DMS79 treated with DMSO at 0.1 percent for 48 hours (cell line): ENCODE results near the gene MAMDC4.
A peak's percentile ranks its signal among the peaks of the same experiment; 100 is the strongest.
"Not testable (repeated sequence)": the region's sequence is repeated elsewhere in the genome, so short reads cannot be mapped to it uniquely, and the experiment has no call there.

Experiments
- DNase-seq: peaks from one replicate; lab custom pipeline; 2025; lab: John Stamatoyannopoulos, UW

The MAMDC4 gene

DNA sequence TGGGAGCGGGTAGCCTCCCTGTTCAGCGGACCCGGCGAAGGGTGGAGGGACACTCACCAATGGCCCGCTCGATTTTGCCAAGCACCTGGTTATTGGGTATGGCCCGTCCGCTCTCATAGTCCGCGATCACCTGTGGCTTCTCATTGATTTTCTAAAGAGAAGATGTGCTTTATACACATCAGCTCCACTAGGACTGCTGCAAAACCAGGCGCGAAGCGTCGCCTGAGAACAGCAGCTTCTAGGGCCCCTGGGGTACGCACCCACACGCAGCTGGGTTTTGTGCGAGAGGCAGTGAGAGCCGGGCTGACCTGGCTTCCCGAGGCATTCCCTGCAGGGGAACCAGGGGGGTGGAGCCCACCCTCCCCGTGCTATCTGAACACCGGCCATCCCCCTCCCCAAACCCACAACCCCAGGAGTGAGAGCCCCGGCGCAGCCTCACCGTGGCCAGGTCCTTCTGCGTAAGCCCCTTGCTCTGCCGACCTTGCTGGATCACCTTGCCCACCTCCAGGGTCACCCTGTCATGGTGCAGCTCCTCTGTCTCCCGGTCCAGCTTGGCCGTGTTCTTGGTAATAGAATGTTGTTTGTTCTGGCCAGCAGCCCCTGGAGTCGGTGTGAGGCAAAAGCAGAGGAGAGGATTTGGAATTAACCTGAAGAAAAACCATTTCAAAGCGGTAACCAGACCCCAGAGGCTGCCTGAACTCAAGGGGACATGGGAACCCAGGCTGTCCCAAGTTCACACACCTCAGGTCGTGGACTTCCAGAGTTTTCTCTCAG is 10.9 kb downstream of the MAMDC4 start:
- no peak for DNase-seq

DNA sequence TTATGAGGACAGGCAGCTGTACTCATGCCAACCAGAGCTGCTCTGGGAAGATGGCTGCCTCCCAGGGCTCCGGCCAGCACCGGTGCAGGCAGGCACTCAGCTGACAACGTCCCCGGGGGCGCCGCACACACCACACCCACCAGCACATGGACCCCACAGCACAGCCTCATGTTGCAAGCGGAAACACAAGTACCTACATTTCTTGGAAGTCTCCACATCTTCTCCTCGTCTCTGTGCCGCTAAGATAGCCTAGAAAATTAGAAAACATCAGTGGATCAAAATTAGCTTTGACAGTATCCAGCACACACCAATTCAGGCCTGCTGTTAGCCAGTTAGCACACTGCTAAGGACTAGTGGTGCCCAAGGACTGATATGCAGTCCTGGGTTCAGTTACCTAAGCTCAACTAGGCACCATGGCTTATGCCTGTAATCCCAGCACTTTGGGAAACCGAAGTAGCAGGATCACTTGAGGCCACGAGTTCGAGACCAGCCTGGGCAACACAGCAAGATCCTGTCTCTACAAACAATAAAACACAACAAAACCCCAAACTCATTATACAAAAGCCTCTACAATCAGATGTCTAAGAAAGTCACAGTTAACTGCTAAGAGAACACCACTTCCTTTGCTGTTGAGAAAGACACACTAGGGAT is 11.6 kb downstream of the MAMDC4 start:
- no peak for DNase-seq

DNA sequence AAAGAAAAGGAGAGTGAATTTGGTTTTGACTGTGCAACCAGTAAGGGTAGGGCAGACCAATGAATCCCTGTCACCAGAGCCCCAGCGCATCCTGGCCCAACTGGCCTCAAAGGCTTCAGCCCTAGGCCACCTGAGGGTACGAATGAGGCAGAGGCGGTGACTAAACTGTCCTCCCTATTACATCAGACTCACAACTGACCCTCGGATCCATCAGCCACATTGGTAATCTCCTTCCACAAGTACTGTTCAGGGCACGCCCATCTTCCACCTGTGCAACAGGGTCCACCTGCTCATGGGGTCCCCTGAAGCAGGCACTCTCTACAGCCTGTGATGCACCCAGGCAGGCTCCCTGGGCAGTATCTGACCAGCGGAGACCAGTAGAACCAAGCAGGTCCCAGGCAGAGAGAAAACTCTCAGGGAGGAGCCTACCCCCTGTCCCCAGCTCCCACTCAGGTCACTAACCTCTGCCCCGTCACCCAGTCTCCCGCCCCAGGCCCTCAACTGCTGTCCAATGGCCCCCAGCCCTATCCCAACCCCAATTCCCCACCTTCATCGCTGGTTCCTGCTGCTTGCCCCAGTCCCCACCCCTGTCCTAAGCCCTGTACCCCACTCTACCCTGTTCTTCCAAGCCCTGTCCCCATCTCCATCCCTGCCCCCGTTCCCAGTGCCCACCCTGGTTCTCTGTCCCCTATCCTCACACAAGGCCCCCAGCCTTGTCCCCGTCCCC is 13.1 kb downstream of the MAMDC4 start:
- no peak for DNase-seq

DNA sequence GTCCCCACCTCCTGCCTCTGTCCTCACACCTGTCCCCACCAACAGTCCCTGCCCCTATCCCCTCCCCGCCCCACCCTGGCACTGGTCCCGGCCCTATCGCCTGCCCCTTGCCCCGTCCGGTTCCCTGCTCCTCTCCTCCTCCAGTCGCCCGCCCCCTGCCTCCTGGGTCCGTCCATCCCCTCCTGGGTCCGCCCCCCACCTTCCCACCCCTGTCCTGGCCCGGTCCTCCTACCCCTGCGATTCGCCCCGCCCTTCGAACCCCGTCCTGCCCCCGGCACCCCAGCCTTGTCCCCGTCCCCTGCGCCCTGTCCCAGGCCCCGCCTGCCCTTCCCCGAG is 13.6 kb downstream of the MAMDC4 start:
- DNase-seq = no peak

DNA sequence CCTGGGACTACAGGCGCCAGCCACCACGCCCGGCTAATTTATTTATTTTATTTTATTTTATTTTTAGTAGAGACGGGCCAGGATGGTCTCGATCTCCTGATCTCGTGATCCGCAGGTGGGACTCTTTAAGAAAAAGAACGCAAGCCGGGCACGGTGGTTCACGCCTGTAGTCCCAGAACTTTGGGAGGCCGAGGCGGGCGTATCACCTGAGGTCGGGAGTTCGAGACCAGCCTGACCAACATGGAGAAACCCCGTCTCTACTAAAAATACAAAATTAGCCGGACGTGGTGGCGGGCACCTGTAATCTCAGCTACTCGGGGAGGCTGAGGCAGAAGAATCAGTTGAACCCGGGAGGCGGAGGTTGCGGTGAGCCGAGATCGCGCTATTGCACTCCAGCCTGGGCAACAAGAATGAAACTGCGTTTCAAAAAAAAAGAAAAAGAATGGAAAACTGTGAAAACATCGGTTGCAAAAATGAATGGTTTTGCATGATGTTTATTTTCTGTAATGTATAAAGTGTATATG is 14.8 kb downstream of the MAMDC4 start:
- DNase-seq = not testable (repeated sequence)

DNA sequence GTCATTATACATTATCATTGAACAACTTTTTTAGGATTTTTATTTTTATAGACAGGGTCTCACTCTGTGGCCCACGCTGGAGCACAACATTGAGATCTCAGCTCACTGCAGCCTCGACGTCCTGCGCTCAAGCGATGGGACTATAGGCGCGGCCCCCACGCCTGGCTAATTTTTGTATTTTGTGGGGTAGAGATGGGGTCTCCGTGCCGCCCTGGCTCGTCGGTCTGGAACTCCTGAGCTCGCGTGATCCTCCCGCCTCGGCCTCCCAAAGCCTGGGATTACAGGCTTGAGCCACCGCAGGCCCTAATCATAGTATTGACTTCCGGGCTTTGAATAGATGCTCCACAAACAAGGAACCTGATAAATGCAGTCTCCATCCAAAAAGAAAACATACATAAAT is 15.3 kb downstream of the MAMDC4 start:
- DNase-seq = no peak

DNA sequence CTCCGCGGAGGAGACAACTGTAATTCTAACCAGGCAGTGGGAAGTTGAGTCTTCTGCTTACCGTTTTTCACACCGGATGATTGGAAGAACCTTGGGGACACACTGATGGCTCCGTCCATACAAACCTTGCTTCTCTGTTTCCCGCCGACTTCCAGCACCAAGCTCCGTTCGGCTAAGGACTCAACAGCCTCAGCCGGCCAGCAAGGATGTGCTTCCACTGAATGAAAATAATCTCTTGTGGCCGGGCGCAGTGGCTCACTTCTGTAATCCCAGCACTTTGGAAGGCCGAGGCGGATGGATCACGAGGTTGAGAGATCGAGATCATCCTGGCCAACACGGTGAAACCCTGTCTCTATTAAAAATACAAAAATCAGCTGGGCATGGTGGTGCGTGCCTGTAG is 15.8 kb downstream of the MAMDC4 start:
- DNase-seq = no peak

DNA sequence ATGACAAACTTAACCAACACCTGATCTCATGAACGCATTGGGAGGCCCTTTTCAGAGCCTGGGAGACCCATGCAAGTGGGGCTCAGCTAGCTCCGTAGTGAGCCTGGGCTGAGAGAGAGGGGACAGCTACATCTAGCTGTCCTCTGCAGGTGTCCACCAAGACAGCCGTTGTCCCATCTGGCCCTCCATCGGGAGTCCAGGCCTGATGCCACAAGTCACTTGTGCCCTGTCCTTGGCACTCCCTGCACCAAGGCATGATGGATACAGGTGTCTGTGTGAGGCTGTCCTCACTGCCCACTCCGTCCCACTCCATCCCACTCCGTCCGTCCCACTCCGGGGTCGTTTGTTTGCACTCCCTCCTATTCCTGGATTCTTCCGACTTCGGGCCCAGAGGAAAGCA is 16.5 kb downstream of the MAMDC4 start:
- no peak for DNase-seq

DNA sequence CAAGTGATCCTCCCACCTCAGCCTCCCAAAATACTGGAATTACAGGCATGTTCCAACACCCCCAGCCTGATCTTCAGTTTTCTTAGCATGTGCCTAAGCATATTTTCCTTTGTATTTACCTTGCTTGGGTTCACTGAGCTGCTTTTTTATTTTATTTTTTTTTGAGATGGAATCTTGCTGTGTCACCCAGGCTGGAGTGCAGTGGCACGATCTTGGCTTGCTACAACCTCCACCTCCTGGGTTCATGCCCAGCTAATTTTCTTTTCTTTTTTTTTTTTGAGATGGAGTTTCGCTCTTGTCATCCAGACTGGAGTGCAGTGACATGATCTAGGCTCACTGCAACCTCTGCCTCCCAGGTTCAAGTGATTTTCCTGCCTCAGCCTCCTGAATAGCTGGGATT is 17.5 kb downstream of the MAMDC4 start:
- not testable (repeated sequence) for DNase-seq

DNA sequence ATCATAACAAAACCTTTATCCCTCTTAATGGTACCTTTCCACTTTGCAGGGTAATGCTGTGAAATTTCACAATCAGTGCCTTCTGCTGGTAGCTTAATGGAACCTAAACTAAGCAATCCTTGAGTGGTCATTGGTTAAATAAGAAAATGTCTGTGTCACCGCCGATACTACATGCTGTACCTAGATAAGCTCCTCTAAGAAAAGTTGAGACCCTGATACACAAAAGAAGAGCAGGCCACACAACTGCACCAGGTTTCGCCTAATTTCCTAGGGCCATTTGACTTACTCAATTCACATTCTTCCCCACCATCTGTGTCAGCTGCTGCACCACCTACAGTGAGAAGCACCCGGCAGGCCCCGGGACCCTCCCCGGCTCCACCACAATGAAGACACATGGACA is 23.0 kb downstream of the MAMDC4 start:
- no peak for DNase-seq

DNA sequence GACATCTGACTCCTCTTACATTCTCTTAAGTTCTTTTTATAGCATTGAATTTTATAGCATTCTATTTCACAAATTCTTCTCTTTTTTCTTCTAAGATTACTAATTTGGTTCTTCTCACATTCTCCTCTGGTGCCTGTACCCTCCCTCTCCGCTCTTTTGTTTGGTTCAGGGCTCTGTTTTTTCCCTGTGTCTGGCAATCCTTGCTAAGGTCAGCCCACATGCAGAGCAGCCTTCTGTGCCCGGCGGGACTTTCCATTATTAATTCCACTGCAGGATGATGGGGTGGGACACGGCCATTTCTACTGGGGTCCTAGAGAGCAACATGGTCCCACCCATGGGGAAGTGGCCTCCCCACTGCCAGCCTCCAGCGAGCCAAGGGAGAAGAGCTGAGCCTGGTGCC is 24.3 kb downstream of the MAMDC4 start:
- no peak for DNase-seq

DNA sequence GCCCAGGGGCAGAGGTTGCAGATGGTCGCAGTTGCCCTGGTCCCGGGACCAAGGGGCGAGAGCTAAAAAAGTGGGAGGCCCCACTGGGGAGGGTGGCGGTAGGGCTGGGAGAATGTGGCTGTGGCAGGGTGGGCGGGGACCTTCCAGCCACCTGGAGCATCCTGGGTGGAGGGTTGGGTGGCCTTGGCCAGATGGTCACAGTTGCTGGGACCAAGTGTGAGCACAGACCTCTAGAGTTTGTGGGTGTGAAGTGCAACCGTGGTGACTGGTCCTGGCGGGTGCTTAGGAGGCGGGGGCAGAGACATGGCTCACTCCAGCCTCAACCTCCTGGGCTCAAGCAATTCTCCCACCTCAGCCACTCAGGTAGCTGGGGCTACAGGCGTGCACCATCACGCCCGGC is 28.5 kb downstream of the MAMDC4 start:
- no peak for DNase-seq

DNA sequence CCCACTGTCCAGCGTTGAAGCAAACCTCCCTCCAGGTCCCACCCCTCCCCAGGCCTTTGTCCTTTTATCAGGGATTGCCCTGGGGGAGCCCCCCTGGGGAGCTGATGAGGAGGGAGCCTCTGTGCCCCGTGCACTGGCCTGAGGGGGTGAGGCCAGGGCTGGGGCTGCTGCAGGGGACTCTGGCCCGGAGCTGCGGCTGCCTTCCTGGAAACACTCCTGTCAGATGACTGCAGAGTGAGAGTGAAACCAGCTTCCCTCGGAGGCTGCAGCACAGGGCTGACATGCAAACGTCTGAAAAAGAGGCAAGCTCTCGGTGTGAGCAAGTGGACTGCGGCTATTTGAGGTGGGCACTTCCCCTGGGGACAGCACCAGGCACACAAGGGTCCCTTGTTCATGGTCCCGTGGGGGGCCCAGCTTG is 29.6 kb downstream of the MAMDC4 start:
- DNase-seq = no peak

DNA sequence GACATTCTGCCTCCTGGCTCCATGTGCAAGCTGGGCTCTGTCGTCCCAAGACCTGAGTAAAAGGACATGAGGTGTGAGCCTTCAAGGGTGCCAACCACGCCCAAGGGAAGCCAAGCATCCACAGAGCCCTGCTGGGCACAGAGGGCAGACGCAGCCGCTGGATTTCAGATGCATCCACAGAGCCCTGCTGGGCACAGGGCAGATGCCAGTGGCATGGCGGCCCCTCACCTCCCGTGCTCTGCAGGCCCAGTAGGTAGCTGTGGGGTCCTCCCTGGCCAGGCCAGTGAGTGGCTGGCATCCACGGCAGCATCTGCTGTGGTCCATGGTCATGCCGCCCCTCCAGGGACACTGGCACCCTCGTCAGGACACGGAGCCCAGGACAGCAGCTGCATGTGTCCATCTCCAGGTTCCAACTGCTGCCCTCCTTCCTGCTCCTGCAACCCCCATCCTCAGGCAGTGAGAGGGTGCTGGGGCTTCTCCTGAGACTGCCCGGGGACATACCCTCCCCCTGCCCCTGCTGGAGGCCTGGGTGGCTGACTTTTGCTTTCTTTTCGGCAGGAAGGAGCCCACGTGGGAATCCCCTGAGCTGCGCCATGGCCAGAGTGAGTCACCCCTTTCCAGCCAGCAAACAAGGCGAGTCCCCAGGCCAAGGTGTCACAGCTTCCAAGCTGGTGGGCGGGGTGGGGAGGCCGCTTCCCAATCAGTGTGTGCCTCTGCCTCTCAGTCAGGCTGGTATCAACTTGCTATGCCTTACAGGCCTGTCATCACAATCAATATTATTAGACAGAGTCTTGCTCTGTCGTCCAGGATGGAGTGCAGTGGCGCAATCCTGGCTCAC is 30.2 kb downstream of the MAMDC4 start:
- no peak for DNase-seq

DNA sequence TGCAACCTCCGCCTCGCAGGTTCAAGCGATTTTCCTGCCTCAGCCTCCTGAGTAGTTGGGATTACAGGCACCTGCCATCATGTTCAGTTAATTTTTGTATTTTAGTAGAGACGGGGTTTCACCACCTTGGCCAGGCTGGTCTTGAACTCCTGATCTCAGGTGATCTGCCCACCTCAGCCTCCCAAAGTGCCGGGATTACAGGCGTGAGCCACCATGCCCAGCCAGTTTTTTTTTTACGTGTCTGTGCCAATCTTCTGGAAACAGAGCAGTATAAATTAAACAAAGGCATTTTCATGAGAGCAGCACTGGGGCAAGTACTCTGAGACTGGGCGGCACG is 30.8 kb downstream of the MAMDC4 start:
- not testable (repeated sequence) for DNase-seq

DNA sequence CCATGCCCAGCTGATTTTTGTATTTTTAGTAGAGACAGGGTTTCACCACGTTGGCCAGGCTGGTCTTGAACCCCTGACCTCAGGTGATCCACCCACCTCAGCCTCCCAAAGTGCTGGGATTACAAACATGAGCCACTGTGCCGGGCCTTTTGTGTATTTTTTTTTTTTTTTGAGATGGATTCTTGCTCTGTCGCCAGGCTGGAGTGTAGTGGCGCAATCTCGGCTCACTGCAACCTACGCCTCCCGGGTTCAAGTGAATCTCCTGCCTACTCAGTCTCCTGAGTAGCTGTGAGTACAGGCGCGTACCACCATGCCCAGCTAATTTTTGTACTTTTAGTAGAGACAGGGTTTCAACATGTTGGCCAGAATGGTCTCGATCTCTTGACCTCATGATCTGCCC is 31.5 kb downstream of the MAMDC4 start:
- not testable (repeated sequence) for DNase-seq

DNA sequence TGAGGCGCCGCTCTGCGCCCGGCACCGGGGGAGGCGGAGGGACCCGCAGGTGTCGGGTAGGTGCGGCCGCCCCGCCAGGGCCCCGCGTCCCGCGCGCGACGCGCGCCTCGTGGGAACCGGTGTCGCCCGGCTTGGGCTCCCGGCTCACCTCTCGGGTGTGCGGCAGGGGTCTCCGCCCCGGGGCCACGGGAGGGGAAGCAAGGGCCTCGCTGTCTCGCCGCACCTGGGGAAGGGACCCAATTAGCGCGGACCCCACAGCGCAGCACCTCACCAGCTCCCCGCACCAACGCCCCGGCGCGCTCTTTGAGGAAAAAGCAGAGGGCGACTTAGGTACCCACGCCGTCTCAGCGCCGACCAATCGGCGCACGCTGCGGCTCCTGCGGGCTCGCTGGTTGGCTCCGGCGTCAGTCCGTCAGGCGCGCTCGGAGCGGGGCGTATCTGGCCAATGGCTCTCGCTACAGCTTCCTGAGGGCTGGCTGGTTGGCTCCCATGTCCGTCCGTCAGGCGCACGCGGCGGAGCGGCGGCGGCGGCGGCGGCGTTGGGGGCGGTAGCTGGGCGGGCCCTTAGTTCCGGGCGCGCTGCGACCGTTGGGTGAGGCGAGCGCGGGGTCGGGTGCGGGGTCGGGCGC is 33.9 kb downstream of the MAMDC4 start, which contains the start of gene TRAF2:
Gene TRAF2 (plus strand): TSS at position 567 of the 629 bp plus-strand sequence. CDS start 12,225 bp downstream, outside the sequence.
- peak; percentile 92 for DNase-seq

DNA sequence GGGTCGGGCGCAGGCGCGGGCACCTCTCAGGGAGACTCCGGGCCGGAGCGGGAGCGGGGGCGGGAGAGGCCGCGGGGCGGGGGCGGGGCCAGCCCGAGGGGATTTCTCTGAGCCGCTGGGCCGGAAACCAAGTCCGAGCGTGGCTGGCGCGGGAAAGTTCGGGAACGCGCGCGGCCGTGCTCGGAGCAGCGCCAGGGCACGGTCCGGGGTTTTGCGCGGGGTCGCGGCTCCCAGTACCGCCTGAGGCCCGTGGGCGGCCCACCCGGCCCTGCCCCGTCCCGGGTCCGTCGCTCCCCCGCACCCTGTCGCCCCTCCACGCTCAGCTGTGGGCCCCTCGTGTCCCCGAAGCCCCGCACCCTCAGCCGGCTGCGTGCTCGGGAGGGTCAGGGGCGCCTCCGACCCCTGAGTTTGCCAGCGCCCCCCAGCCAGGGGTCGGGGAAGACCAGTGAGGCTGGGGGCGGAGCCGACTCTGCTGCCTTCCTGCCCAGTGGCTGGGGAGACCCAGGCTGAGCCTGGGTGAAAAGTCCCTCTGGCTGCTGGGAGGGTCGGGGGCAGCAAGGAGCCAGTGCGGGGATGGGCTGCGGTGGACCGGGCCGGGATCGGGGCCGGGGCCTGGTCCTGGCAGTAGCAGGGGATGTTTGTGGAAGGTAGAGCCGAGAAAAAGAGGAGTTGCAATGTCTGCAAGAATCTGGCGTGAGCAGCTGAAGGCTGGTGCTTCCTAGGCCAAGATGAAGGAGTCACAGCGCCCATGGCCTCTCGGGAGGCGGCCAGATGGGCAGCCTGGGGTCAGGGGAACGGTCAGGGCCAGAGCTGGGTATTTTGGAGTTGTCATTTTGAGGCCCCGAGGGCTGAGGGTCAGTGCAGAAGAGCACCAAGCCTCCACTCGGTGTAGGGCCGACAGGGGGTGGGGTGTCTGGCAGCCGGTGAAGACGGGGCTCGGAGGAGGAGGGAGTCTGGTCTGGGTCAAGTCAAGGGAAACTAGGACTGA is 34.8 kb downstream of the MAMDC4 start:
- no peak for DNase-seq

DNA sequence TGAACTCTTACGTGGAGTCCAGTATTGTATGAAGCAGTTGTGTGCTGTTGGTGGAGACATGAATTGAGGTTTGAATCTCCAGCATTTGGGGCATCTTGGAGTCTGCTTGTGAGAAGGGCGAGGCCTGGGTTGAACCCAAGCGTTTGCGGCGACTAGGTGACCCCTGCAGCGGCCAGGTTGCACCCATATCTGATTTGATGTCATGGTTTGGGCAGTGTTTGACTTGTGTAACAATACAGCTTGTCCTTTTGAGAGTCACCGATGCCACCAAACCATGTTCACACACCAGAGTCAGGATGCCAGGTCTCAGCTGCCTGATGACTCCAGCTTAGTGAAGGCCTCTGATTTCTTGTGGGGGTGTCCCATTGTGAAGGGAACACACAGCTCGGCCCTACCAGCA is 36.3 kb downstream of the MAMDC4 start:
- DNase-seq = no peak

DNA sequence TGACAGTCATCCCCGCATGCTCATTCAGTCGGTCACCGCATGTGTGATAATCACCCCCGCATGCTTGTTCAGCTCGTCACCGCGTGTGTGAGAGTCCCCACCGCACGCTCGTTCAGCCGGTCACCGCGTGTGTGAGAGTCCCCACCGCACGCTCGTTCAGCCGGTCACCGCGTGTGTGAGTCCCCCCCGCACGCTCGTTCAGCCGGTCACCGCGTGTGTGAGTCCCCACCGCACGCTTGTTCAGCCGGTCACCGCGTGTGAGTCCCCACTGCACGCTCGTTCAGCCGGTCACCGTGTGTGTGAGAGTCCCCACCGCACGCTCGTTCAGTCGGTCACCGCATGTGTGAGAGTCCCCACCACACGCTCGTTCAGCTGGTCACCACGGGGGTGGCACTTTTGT is 37.7 kb downstream of the MAMDC4 start:
- DNase-seq = no peak
